Activated effector memory CD4-positive, alpha-beta T cell treated with anti-CD3 and anti-CD28 coated beads, Interleukin-2, amount 50 U/mL, for 16 hours (primary cell): ENCODE results near the gene TDO2.
"Not testable (repeated sequence)": the region's sequence is repeated elsewhere in the genome, so short reads cannot be mapped to it uniquely, and the experiment has no call there.

Experiments
- DNase-seq: peaks from one replicate; pipeline ENCODE4 v3.0.0-alpha.2; 2020

TDO2 gene

GRCh38 chr4:155908187-155909139 lies 5.0 kb downstream of the TDO2 start:
- no peak for DNase-seq

- DNase-seq, result no peak
Observed at GRCh38 chr4:155909615-155910226, 6.2 kb downstream of the TDO2 start.

- DNase-seq, result no peak
Observed at GRCh38 chr4:155911905-155912304, 8.4 kb downstream of the TDO2 start.

GRCh38 chr4:155914782-155915181 lies 11.3 kb downstream of the TDO2 start:
- no peak for DNase-seq

GRCh38 chr4:155921597-155921996 lies 18.1 kb downstream of the TDO2 start:
- DNase-seq, result no peak

GRCh38 chr4:155924637-155925036 lies 21.1 kb downstream of the TDO2 start:
- no peak for DNase-seq

- no peak for DNase-seq
Observed at GRCh38 chr4:155929833-155930232, 26.3 kb downstream of the TDO2 start.

- no peak for DNase-seq
Observed at GRCh38 chr4:155930330-155930729, 26.8 kb downstream of the TDO2 start.

GRCh38 chr4:155931634-155932033 lies 28.1 kb downstream of the TDO2 start:
- DNase-seq, result no peak

- not testable (repeated sequence) for DNase-seq
Observed at GRCh38 chr4:155934634-155935033, 31.1 kb downstream of the TDO2 start.

GRCh38 chr4:155935389-155935986 lies 32.0 kb downstream of the TDO2 start:
- no peak for DNase-seq

- no peak for DNase-seq
Observed at GRCh38 chr4:155941085-155941790, 37.7 kb downstream of the TDO2 start.

GRCh38 chr4:155941820-155942219 lies 38.3 kb downstream of the TDO2 start:
- no peak for DNase-seq

- DNase-seq, result no peak
Observed at GRCh38 chr4:155943605-155944291, 40.3 kb downstream of the TDO2 start.

GRCh38 chr4:155944516-155944915 lies 41.0 kb downstream of the TDO2 start:
- DNase-seq, result no peak

- DNase-seq, result no peak
Observed at GRCh38 chr4:155946486-155946885, 43.0 kb downstream of the TDO2 start.

GRCh38 chr4:155948541-155948940 lies 45.0 kb downstream of the TDO2 start:
- no peak for DNase-seq

- no peak for DNase-seq
Observed at GRCh38 chr4:155950461-155950860, 47.0 kb downstream of the TDO2 start.

- DNase-seq, result no peak
Observed at GRCh38 chr4:155952501-155952901, 49.0 kb downstream of the TDO2 start.

GRCh38 chr4:155953151-155954117 lies 49.9 kb downstream of the TDO2 start, which contains the start of gene CTSO:
Gene CTSO, minus strand, starts transcription at chr4:155953866. Its CDS starts 19 bp downstream, at chr4:155953847.
- peak; percentile 89 for DNase-seq

- peak; percentile 63 for DNase-seq
Observed at GRCh38 chr4:155954118-155954685, 50.7 kb downstream of the TDO2 start.
